Central memory CD8-positive, alpha-beta T cell (primary cell): ENCODE measurements around the gene IL34.

Source experiments
- ATAC-seq: fragments of 150-1000 bp; cut with Tn5 transposase; replicated peaks from 2 replicates; pipeline ENCODE4 v1.10.0; 2022; ENCODE audit warnings: mild to moderate bottlenecking, moderate FRiP score, moderate number of reproducible peaks; ENCODE audit not compliant: poor library complexity, severe bottlenecking; ENCODE audit errors: extremely low read depth
- DNase-seq, 2 donors: peaks; one replicate each; pipeline ENCODE4 v3.0.0; 2021; ENCODE audit warnings: low spot score in 2 of 2
- H3K27ac Mint-ChIP-seq: one replicate; pipeline ENCODE4 v1.8.0; 2022; ENCODE audit warnings: low read depth, mild to moderate bottlenecking, moderate library complexity, mixed read lengths
- H3K27me3 Mint-ChIP-seq: one replicate; pipeline ENCODE4 v1.8.0; 2022; ENCODE audit warnings: mixed read lengths
- H3K36me3 Mint-ChIP-seq: one replicate; pipeline ENCODE4 v1.8.0; 2022; ENCODE audit warnings: mild to moderate bottlenecking, moderate library complexity, mixed read lengths; ENCODE audit not compliant: insufficient read depth
- H3K4me1 Mint-ChIP-seq: one replicate; pipeline ENCODE4 v1.8.0; 2022; ENCODE audit warnings: mixed read lengths
- H3K4me3 Mint-ChIP-seq: one replicate; pipeline ENCODE4 v1.8.0; 2022; ENCODE audit warnings: mild to moderate bottlenecking, moderate library complexity, mixed read lengths
- H3K9me3 Mint-ChIP-seq: one replicate; pipeline ENCODE4 v1.8.0; 2022; ENCODE audit warnings: mixed read lengths

Gene IL34

DNA sequence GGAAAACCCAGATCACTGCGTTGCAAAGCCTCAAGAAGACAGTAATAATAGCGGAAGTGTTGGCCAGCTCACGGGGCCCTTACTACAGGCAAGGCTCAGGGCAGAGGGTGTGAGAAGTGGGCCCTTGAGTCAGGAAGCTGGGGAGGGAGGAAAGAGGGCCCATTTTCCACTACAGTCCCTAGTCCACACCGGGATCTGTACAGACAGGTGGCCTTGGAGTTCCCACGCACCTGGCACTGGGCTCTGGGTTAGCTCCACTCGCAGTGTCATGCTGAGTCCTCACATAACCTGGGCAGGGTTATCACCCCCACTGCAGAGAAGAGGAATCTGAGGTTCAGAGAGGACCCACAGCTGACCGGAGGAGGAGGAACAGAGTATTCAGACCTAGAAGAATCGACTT is 56.3 kb downstream of the IL34 start:
- H3K27ac Mint-ChIP-seq, result no peak overlapping the region
- H3K9me3 Mint-ChIP-seq, result no peaks in the 10 kb centered on the region
- no peaks in the 10 kb centered on the region for H3K27me3 Mint-ChIP-seq
- H3K4me1 Mint-ChIP-seq, result peaks cover 14% of the 10 kb centered on the region
- no peak for ATAC-seq
- H3K36me3 Mint-ChIP-seq, result peaks cover 5% of the 10 kb centered on the region
- H3K4me3 Mint-ChIP-seq, result no peak overlapping the region
- no peak for DNase-seq

DNA sequence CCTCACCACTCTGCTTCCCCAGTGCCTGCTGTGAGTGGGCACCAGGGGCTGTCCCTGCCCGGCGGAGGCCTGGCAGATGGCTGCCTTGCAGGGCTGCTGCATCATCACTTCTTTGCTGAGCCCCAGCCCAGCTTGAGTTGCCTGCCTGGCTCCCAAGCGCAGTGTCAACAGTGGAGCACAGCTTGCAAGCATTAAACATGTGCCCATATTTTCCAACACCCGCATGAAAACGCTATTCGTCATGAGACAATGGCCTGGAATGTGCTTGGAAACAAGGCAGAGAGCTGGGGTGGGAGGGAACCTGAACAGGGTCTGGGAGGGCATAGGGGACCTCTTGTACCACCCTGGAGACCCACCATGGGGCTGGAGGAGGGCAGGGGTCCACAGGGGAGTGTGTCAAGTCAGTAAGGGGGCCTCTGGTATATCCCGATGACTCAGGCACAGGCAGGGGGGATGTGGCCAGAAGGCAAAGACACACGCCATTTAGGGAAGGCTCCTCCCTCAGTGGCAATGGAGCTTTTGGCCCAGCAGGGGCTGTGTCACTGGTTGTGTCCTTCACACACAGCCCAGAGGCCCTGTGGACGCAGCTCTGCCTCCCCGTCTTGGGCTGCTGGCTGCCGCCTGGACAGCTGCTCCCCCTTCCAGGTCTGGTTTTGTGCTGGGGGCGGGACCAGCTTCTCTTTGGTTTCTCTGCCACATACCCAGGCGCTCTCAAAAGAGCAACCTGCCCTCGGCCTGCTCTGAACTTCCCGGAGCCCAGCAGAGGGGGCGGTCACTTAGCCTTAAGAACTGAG is 56.9 kb downstream of the IL34 start:
- Mint-ChIP-seq H3K27ac (no peak overlapping the region), H3K9me3 (no peaks in the 10 kb centered on the region), H3K36me3 (peaks cover 5% of the 10 kb centered on the region), H3K4me3 (no peak overlapping the region), H3K4me1 (peaks cover 9% of the 10 kb centered on the region), H3K27me3 (no peaks in the 10 kb centered on the region)
- ATAC-seq, result no peak
- no peak for DNase-seq

DNA sequence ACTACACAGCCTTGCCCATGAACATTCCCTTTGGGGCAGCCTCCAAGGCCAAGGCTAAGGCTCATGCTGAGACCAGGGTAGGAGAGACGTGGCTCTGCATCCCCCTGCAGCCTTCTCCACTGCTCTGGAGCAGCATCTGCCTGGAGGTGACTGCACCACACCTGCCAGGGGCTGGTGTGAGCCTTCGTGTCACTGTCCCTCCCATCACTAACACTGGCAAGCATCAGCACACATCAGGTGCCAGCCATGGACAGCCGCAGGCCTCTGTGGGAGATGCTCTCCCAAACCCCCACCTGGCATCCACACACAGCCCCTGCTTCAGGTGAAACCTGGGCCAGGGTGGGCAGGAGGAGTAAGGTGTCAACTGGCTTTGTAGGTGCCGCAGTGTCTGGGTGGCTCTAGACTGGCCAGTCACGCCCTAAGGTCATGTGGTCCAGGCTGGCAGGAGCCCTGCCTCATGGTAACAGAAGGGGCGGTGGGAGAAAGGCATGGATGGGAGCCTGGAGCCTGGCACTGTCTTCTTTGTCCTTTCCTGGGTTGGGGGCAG is 57.5 kb downstream of the IL34 start:
- DNase-seq, result no peak
- H3K36me3 Mint-ChIP-seq, result peaks cover 2% of the 10 kb centered on the region
- no peak for ATAC-seq
- no peaks in the 10 kb centered on the region for H3K27me3 Mint-ChIP-seq
- H3K4me1 Mint-ChIP-seq, result peaks cover 9% of the 10 kb centered on the region
- H3K27ac Mint-ChIP-seq, result no peak overlapping the region
- H3K4me3 Mint-ChIP-seq, result no peak overlapping the region
- H3K9me3 Mint-ChIP-seq, result no peaks in the 10 kb centered on the region

DNA sequence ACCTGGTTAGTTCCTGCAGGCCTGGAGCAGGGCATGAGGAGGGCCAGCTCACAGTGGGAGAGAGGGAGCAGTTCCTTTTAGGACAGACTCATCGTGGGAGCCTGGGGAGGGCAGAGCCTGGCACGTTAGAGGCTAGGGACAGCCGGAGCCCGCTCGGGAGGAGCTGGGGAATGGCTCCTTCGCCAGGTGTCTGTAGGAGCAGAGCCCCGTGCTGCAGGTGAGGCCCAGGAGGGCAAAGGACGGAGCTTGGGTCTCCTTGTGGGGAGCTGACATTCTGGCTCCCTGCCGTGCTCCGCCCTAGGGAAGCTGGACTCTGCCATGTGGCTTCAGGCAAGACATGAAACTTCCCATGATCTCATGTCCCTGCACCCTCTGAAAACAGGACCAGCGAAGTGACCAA is 58.2 kb downstream of the IL34 start:
- Mint-ChIP-seq H3K36me3 (peaks cover 2% of the 10 kb centered on the region), H3K4me3 (no peak overlapping the region), H3K9me3 (no peaks in the 10 kb centered on the region), H3K27me3 (no peaks in the 10 kb centered on the region), H3K27ac (no peak overlapping the region), H3K4me1 (peaks cover 9% of the 10 kb centered on the region)
- DNase-seq (no peak), ATAC-seq (no peak)

DNA sequence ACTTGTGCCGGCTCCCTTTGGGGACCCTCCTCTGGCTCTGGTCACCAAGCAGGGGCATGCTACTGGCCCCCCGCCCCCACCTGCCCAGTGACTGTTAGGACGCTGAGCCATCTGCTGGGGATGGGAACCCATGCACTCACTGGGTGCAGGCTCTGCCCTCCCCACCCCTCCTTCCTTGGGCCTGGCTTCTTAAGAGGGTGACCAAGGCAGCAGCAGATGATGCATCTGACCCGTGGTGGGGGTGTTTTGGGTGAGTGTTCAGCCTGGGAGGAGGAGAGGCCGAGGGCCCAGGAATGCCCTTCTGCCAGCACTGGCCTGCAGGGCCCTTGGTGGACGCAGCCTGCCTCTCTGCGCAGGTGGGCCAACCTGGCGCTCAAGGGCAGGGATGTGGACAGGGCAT is 58.7 kb downstream of the IL34 start:
- H3K9me3 Mint-ChIP-seq, result no peaks in the 10 kb centered on the region
- no peak overlapping the region for H3K27ac Mint-ChIP-seq
- H3K4me1 Mint-ChIP-seq, result peaks cover 9% of the 10 kb centered on the region
- DNase-seq (no peak), ATAC-seq (no peak)
- no peaks in the 10 kb centered on the region for H3K27me3 Mint-ChIP-seq
- H3K4me3 Mint-ChIP-seq, result no peak overlapping the region
- H3K36me3 Mint-ChIP-seq, result peaks cover 2% of the 10 kb centered on the region

DNA sequence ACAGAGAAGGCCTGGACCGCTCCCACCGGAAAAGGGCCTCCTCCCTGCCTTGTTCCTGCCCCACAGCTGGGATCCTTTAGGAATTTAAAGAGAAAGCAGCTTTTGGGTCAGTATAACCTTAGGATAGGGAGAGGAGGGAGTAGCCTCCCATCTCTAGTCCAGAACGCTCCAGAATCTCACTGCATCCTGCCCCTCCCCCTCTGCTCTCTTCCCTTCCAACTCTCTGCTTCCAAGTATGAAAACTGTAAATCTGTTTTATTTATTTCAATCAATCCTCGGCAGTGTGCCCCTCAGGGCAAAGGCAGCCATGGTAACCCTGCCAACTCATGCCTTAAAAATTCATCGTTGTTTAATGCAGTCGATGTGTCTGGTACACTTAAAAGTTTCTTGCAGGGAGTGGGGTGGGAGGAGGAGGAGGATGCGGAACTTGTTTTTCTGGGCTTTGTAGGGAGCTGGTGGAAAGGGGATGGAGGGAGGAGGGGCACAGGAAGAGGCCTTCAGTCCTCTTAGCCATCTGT is 60.6 kb downstream of the IL34 start:
- no peaks in the 10 kb centered on the region for H3K9me3 Mint-ChIP-seq
- H3K36me3 Mint-ChIP-seq, result peaks cover 2% of the 10 kb centered on the region
- ATAC-seq, result no peak
- H3K4me1 Mint-ChIP-seq, result peaks cover 2% of the 10 kb centered on the region
- H3K27ac Mint-ChIP-seq, result peak overlapping the region; percentile 63
- no peak overlapping the region for H3K4me3 Mint-ChIP-seq
- no peak for DNase-seq
- H3K27me3 Mint-ChIP-seq, result no peaks in the 10 kb centered on the region

DNA sequence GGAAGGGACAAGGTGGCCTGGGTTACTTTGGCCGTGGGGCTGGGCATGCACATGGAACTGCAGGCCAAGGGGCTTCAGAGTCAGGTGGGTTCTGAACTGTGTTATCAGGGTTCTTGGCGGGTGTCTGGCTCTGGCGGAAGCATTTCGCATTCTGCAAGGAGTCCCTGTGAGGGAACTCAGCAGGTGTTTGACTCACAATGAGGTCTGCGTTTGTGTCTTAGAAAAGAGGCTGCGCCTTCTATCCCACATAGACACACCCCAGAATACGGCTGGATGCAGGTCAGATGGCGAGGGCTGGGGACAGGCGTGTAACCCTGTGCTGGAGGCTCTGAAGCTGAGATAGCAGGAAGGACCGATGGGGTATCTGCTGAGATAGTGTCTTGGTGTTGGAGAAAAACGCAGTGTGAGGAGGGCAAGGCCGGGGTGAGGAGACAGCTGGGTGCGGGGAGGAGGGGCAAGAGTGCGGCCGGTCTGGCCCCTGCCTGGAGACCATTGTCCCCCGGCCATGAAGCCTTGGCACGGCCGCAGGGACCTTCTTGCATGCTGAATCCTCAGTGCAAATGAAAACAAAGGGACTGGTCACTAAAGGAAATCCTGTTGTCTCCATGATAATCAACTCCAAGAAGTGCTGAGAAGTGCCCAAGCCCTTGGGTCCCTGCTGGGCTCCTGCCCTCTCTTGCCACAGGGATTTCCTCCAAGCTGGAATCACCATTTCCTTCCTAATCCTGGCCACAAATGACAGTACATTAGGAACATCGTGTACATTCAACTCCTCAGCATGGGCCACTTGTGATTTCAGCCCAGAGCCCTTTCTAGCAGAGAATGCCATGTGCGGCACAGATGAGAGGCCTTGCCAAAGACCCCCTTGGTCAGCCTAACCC is 62.2 kb downstream of the IL34 start:
- no peak overlapping the region for H3K4me3 Mint-ChIP-seq
- no peaks in the 10 kb centered on the region for H3K4me1 Mint-ChIP-seq
- no peaks in the 10 kb centered on the region for H3K27me3 Mint-ChIP-seq
- peak overlapping the region; percentile 46 for H3K27ac Mint-ChIP-seq
- ATAC-seq (no peak), DNase-seq (no peak)
- H3K36me3 Mint-ChIP-seq, result peaks cover 4% of the 10 kb centered on the region
- no peaks in the 10 kb centered on the region for H3K9me3 Mint-ChIP-seq

DNA sequence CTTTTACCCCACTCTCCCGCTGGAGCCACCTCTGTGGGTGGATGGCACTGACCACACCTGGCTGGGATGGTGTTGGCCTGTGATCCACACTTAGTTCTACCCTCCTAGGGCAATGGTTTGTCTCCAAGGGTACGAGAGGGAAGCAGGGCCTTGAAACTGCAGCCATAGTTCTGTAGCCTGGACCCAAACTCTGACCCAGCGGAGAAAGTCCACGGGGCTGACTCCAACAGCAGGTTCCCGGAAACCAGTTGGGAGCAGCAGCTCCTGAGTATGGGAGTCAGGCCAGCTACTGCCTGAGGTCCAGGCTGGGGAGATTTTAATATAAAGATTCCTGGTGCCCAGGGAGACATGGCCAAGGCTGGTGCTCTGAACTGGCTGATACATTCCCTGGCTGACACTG is 63.1 kb downstream of the IL34 start:
- H3K27me3 Mint-ChIP-seq, result no peaks in the 10 kb centered on the region
- H3K4me3 Mint-ChIP-seq, result no peak overlapping the region
- no peaks in the 10 kb centered on the region for H3K9me3 Mint-ChIP-seq
- H3K4me1 Mint-ChIP-seq, result no peaks in the 10 kb centered on the region
- DNase-seq (no peak), ATAC-seq (no peak)
- peaks cover 4% of the 10 kb centered on the region for H3K36me3 Mint-ChIP-seq
- no peak overlapping the region for H3K27ac Mint-ChIP-seq

DNA sequence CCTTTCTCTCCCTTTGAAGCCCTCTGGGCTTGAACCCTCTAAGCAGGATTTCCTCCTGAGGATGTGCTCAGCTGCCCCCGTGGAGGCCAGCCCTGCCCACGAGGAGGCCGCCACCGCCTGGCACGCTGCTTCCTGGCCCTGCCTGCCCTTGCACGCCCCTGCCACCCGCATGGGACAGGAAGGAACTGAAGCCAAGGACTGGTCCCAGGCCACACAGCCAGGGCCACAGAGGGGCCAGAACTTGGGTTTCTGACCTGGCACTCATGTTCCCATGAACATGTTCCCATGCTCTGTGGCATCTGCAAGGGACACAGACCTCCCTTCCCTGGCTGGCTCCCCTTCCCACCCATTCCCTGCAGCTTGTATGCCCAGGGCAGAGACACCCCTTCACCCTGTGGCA is 63.6 kb downstream of the IL34 start:
- H3K4me3 Mint-ChIP-seq, result no peak overlapping the region
- H3K27me3 Mint-ChIP-seq, result no peaks in the 10 kb centered on the region
- peaks cover 4% of the 10 kb centered on the region for H3K36me3 Mint-ChIP-seq
- H3K9me3 Mint-ChIP-seq, result no peaks in the 10 kb centered on the region
- ATAC-seq, result no peak
- H3K4me1 Mint-ChIP-seq, result no peaks in the 10 kb centered on the region
- no peak overlapping the region for H3K27ac Mint-ChIP-seq
- no peak for DNase-seq
